Measurements from ENCODE around the gene MYH6. TPM values are rescaled to one million over a fixed set of nuclear protein-coding genes. Genes with fewer than 3 reads are reported as not detected.
"Not testable (repeated sequence)": the region's sequence is repeated elsewhere in the genome, so short reads cannot be mapped to it uniquely, and the experiment has no call there.

The MYH6 gene
- total and polyA plus RNA-seq, 7 donors, result 44.1 to 532 (median 138) TPM

DNA sequence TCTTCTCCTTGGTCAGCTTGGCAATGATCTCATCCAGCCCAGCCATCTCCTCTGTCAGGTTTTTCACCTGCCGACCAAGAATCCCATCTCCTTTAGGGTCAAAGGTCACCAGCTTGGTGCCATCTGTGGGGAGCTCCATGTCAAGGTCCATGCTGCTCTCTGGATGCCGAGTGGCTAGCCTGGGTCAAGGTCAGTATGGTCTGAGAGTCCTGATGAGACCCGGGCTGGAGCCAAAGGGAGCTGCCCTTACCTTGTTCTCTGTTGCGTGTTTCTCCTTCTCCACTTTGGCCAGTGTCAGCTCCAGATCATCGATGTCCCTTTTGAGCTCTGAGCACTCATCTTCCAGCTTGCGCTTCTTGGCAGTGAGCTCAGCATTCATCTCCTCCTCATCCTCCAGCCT lies 15.6 kb upstream of the MYH6 start:
- Histone ChIP-seq H3K4me1 (no peaks in the 10 kb centered on the region), H3K27me3 (ENCODE audit: insufficient read depth in 3 of 3, low read length in 2 of 3) (no peaks in the 10 kb centered on the region), H3K4me3 (no peak overlapping the region), H3K36me3 (ENCODE audit: insufficient read depth in 1 of 2, low read depth in 1 of 2) (peaks cover 0 to 48% of the 10 kb centered on the region in 2 donors), H3K27ac (no peak overlapping the region), H3K9me3 (no peaks in the 10 kb centered on the region)
- 60 to 64% (median 61%) methylated on average over 6 of the region's 6 CpGs for WGBS, 3 donors
- ATAC-seq, result peak in 1 of 4 donors; percentile 6
- intact Hi-C loops (cut with DNase I), result no loop called here
- TF ChIP-seq, protein P1, sequence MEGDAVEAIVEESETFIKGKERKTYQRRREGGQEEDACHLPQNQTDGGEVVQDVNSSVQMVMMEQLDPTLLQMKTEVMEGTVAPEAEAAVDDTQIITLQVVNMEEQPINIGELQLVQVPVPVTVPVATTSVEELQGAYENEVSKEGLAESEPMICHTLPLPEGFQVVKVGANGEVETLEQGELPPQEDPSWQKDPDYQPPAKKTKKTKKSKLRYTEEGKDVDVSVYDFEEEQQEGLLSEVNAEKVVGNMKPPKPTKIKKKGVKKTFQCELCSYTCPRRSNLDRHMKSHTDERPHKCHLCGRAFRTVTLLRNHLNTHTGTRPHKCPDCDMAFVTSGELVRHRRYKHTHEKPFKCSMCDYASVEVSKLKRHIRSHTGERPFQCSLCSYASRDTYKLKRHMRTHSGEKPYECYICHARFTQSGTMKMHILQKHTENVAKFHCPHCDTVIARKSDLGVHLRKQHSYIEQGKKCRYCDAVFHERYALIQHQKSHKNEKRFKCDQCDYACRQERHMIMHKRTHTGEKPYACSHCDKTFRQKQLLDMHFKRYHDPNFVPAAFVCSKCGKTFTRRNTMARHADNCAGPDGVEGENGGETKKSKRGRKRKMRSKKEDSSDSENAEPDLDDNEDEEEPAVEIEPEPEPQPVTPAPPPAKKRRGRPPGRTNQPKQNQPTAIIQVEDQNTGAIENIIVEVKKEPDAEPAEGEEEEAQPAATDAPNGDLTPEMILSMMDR (IDR thresholded peaks at IDR 0.05), result no peak
- no peak for DNase-seq

DNA sequence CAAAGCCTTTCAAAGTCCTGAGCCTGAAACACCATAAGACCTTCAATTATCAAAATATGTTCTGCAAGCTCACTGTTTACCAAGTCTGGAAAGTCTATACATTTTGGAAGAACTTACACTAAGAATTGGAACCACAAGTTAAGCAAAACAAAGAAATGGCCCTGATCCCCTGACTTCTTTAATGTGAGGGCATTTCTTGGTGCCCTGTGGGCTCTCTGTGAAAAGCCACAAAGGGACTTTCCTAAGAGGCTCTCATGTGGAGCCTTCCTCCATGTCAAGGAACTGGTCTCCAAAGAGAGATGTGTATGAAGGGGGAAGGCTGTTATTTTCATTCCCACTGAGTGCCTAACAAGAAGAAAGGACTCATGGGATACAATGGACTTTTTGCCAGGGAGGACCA lies 13.5 kb upstream of the MYH6 start:
- Histone ChIP-seq H3K4me1 (no peaks in the 10 kb centered on the region), H3K27me3 (ENCODE audit: insufficient read depth in 3 of 3, low read length in 2 of 3) (no peaks in the 10 kb centered on the region), H3K36me3 (ENCODE audit: insufficient read depth in 1 of 2, low read depth in 1 of 2) (peaks cover 0 to 44% of the 10 kb centered on the region in 2 donors), H3K27ac (peak overlapping the region; percentile 30), H3K4me3 (no peak overlapping the region), H3K9me3 (no peaks in the 10 kb centered on the region)
- ATAC-seq (no peak), DNase-seq (no peak)
- intact Hi-C loops (cut with DNase I), result no loop called here
- TF ChIP-seq, protein P1 (IDR thresholded peaks at IDR 0.05), result no peak

DNA sequence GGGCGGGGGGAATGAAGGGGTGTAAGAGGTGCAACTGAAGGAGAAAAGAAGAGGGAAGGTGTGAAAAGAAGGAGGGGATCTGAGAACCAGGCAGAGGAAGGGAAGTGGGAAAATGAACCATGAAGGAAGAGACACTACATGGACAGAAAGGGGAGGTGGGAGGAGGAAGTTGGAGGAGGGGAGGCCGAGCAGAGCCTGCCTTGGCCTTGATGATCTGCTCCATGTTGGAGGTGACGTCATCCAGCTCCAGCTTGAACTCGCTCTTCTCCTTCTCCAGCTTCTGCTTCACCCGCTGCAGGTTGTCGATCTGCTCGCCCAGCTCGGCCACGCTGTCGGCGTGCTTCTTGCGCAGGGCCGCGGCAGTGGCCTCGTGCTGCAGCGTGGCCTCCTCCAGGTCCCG lies 11.6 kb upstream of the MYH6 start:
- H3K4me3 ChIP-seq; H3K4me1 ChIP-seq; DNase-seq; H3K27me3 ChIP-seq (ENCODE audit: insufficient read depth in 3 of 3, low read length in 2 of 3); H3K27ac ChIP-seq; H3K9me3 ChIP-seq; intact Hi-C loops (cut with DNase I): not testable (repeated sequence)
- WGBS, 3 donors, result 48 to 73% (median 55%) methylated on average over 1 to 3 of the region's 17 CpGs
- peak in 1 of 4 donors; percentile 3 for ATAC-seq
- H3K36me3 ChIP-seq (ENCODE audit: insufficient read depth in 1 of 2, low read depth in 1 of 2), result peaks cover 0 to 49% of the 10 kb centered on the region in 2 donors

DNA sequence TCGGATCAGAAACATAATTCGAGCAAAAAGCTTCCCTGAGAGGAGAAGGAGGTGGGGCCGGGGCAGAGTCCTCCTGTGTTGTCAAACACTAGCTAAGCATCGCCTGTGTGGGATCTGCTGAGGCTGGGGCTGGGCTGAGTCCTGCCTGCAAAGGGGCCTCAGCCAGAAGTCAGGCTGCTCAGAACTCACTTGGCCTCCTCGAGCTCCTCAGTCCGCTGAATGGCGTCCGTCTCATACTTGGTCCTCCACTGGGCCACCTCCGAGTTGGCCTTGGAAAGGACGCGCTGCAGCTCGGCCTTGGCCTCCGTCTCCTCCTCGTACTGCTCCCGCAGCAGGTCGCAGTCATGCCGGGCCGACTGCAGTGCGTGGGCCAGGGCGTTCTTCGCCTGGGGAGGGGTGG lies 9.9 kb upstream of the MYH6 start:
- Histone ChIP-seq H3K27me3 (ENCODE audit: insufficient read depth in 3 of 3, low read length in 2 of 3) (no peaks in the 10 kb centered on the region), H3K4me1 (no peaks in the 10 kb centered on the region), H3K27ac (no peak overlapping the region), H3K4me3 (no peak overlapping the region), H3K36me3 (ENCODE audit: insufficient read depth in 1 of 2, low read depth in 1 of 2) (peaks cover 0 to 55% of the 10 kb centered on the region in 2 donors), H3K9me3 (no peaks in the 10 kb centered on the region)
- DNase-seq (no peak), ATAC-seq (peak in 1 of 4 donors; percentile 1)
- intact Hi-C loops (cut with DNase I), result no loop called here
- TF ChIP-seq, protein P1 (IDR thresholded peaks at IDR 0.05), result no peak
- WGBS, 3 donors, result 75 to 84% (median 79%) methylated on average over 21 of the region's 21 CpGs

DNA sequence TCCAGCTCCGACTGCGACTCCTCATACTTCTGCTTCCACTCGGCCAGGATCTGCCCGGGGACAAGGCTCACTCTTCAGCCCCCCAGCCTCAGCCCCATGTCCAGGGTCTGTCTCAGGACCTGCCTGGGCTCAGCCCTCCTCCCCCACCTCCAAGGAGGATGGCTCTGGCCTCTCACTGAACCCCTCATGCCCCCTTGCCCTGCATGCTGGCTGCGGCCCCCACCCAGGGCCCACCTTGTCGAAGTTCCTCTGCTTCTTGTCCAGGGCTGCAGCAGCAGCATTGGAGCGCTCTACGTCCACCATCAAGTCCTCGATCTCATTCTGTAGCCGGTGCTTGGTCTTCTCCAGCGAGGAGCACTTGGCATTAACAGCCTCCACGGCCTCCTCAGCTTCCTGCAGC lies 9.2 kb upstream of the MYH6 start:
- DNase-seq; H3K9me3 ChIP-seq; H3K27me3 ChIP-seq (ENCODE audit: insufficient read depth in 3 of 3, low read length in 2 of 3); ATAC-seq; H3K4me3 ChIP-seq; intact Hi-C loops (cut with DNase I); H3K4me1 ChIP-seq; H3K27ac ChIP-seq: not testable (repeated sequence)
- 76 to 79% (median 76%) methylated on average over 12 of the region's 12 CpGs for WGBS, 3 donors
- H3K36me3 ChIP-seq (ENCODE audit: insufficient read depth in 1 of 2, low read depth in 1 of 2), result peaks cover 0 to 55% of the 10 kb centered on the region in 2 donors

DNA sequence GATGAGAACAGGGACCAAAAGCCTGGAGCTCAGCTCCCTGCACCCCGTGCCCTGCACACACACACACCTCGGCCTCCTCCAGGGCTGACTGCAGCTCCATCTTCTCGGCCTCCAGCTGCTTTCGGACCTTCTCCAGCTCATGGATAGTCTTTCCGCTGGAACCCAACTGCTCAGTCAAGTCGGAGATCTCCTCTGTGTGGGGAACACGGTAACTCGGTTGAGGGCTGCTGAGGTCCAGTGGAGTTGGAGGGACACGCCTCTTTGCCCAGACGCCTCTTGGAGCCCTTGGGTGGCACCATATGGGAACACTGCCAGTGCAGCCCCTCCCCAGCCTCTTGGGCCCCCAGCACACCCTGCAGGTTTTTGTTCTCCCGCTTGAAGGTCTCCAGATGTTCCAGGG lies 8.7 kb upstream of the MYH6 start:
- H3K36me3 ChIP-seq (ENCODE audit: insufficient read depth in 1 of 2, low read depth in 1 of 2), result peaks cover 0 to 51% of the 10 kb centered on the region in 2 donors
- intact Hi-C loops (cut with DNase I), result no loop called here
- DNase-seq (no peak), ATAC-seq (no peak)
- no peaks in the 10 kb centered on the region for H3K9me3 ChIP-seq
- TF ChIP-seq, protein P1 (IDR thresholded peaks at IDR 0.05), result no peak
- H3K4me1 ChIP-seq, result no peaks in the 10 kb centered on the region
- H3K27me3 ChIP-seq (ENCODE audit: insufficient read depth in 3 of 3, low read length in 2 of 3), result no peaks in the 10 kb centered on the region
- H3K27ac ChIP-seq, result no peak overlapping the region
- no peak overlapping the region for H3K4me3 ChIP-seq
- 66 to 70% (median 69%) methylated on average over 11 of the region's 11 CpGs for WGBS, 3 donors
